Mononuclear cell (primary cell): Measurements from ENCODE around the gene CCDC141. TPM values are rescaled to one million over a fixed set of nuclear protein-coding genes. Genes with fewer than 3 reads are reported as not detected.
"Not testable (repeated sequence)": the region's sequence is repeated elsewhere in the genome, so short reads cannot be mapped to it uniquely, and the experiment has no call there.

Experiments
- H3K27me3 ChIP-seq: 2 replicates; pipeline ENCODE4 v1.6.0; 2011; ENCODE audit warnings: low read length, control low read depth; ENCODE audit not compliant: insufficient read depth
- H3K4me1 ChIP-seq: 2 replicates; pipeline ENCODE4 v1.5.1; 2011; ENCODE audit warnings: mild to moderate bottlenecking, low read length, control low read depth; ENCODE audit not compliant: insufficient read depth
- H3K4me3 ChIP-seq: 2 replicates; pipeline ENCODE4 v1.5.1; 2011; ENCODE audit warnings: mild to moderate bottlenecking, low read length, moderate library complexity
- H3K9me3 ChIP-seq: 2 replicates; pipeline ENCODE4 v1.5.1; 2011; ENCODE audit warnings: low read depth, mild to moderate bottlenecking, control low read depth, low read length
- total RNA-seq: library from RNA; depleted of rRNA; stranded (reverse); fragments of >200 nt; gene quantifications from one replicate; pipeline ENCODE4 v1.2.3, GENCODE V29; 2012

CCDC141 gene
- total RNA-seq, 1 donor, result 33.9 TPM

DNA sequence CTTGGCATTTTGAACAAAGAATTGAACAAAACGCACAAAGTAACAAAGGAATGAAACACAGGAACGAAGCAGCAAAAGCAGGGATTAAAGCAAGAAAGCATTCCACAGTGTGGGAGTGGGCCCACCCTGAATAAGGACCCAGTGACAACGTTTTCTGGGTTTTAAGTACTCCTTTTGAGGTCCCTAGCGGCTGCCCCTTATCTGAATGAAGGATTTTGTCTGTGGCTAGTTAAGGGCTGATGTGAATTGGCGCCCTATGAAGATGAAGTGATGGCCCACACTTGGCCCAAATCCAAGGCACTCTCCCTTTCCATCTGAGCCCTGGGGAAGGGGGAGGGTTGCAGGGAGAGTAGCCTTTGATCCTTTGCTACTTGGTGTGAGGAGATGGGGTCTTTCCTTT lies 7.8 kb upstream of the CCDC141 start:
- Histone ChIP-seq H3K27me3 (no peaks in the 10 kb centered on the region), H3K9me3 (no peaks in the 10 kb centered on the region), H3K4me1 (peaks cover 7% of the 10 kb centered on the region), H3K4me3 (no peak overlapping the region)

DNA sequence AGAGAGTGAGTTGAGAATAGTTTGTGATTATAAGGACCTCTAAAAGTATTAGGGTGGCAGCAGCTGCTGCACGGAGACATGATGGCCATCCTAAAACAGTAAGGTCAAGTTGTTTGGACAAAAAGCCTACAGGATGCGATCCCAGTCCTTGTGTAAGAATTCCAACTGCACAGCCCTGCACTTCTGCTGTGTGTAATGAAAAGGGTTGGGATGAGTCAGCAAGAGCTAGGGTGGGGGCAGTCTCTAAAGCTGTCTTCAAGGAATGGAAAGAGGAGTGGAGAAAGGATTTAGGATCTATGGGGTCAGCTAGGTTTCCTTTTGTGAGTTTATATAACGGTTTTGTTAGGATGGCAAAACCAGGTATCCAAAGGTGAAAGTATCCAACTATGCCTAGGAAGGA lies 3.6 kb upstream of the CCDC141 start:
- H3K27me3 ChIP-seq, H3K4me3 ChIP-seq, H3K9me3 ChIP-seq: not testable (repeated sequence)
- peaks cover 13% of the 10 kb centered on the region for H3K4me1 ChIP-seq

DNA sequence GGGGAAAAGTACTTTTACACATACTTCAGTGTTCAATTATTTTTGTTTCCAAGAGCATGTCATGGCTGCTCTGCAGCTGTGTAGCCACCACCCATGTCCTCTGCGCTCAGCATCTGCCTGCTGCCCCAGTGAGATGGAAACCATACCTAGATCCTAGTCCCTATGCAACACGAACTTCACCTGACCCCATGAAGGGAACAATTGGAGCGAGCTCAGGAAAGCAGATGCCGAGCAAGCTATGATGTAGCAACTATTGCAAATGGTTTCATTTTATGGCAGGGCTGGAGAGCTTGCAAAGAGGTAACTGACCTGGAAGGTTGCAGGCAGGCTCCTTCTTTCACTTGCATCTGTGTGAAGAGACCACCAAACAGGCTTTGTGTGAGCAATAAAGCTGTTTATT lies 1.3 kb upstream of the CCDC141 start:
- Histone ChIP-seq H3K9me3 (no peaks in the 10 kb centered on the region), H3K4me1 (peaks cover 9% of the 10 kb centered on the region)

DNA sequence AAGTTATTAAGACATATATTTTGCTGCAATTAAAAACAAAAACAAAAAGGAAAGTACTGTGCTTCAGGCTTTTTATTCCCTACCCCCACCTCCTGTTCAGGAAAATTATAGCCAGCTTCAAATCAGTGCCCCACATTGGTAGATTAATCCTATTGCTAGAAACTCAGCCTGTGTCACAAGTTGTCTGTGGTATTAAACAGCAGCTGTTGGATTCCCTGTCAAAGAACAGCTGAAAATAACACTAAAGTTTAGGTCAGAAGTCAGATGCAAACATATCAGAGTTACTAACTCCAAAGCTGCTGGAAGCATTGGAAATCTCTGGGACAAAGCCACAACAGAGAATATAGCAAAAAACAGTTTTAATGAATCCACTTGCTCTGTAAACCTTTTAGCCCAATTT lies 818 bp upstream of the CCDC141 start:
- no peak overlapping the region for H3K4me3 ChIP-seq
- no peaks in the 10 kb centered on the region for H3K9me3 ChIP-seq
- peaks cover 9% of the 10 kb centered on the region for H3K4me1 ChIP-seq
- no peaks in the 10 kb centered on the region for H3K27me3 ChIP-seq

More for the DNA sequence above, 1.3 kb upstream of the CCDC141 start:
- Histone ChIP-seq H3K27me3 (no peaks in the 10 kb centered on the region), H3K4me3 (no peak overlapping the region)

DNA sequence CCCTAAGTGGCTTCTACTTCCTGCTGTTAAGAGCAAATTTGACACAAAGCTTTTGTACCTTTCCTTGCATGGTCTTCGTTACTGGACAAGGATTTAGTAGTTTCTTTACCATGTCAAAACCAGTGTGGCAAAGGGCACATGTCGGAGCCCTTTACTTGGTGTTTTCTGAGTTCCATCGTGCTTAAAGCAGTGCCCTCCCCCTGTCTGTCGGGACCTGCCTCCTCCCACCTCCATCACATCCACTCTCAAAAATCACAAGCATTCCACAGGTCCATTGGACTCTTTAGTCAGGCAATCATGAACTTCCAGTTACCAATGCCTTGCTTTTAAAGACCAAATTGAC lies 763 bp downstream of the CCDC141 start:
- no peaks in the 10 kb centered on the region for H3K9me3 ChIP-seq
- H3K27me3 ChIP-seq, result no peaks in the 10 kb centered on the region
- H3K4me1 ChIP-seq, result peaks cover 14% of the 10 kb centered on the region
- peak overlapping the region; percentile 35 for H3K4me3 ChIP-seq

DNA sequence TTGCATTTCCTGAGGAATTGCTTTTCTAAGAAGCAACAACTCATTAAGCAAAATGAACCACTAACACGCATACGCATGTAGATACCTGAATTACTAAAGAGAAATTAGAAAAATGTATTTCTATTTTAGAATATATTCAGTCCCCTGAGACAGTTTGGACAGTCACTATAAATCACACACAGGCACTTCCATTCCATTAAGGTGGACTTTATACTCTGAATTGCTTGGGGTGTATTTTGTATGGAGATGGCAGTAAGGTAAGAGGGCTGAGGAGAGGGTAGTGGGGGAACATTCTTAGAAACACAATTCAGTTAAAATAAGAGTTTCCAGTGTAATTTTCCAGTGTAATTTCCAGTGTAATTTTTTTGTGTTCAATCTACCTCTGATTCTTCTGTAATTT lies 1.8 kb downstream of the CCDC141 start:
- peaks cover 14% of the 10 kb centered on the region for H3K4me1 ChIP-seq
- H3K9me3 ChIP-seq, result no peaks in the 10 kb centered on the region
- H3K4me3 ChIP-seq, result no peak overlapping the region
- H3K27me3 ChIP-seq, result no peaks in the 10 kb centered on the region

DNA sequence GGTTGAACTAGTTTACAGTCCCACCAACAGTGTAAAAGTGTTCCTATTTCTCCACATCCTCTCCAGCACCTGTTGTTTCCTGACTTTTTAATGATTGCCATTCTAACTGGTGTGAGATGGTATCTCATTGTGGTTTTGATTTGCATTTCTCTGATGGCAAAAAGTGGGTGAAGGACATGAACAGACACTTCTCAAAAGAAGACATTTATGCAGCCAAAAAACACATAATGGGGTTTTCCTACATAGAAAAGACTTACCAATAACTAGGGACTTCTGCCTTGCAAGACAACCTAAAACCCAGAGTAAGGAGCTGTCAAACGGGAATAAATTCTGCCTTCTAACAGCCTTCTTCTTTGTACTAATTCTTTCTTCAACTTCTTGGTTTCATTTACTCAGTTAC lies 4.3 kb downstream of the CCDC141 start:
- not testable (repeated sequence) for H3K9me3 ChIP-seq, H3K4me3 ChIP-seq, H3K27me3 ChIP-seq
- peaks cover 14% of the 10 kb centered on the region for H3K4me1 ChIP-seq

DNA sequence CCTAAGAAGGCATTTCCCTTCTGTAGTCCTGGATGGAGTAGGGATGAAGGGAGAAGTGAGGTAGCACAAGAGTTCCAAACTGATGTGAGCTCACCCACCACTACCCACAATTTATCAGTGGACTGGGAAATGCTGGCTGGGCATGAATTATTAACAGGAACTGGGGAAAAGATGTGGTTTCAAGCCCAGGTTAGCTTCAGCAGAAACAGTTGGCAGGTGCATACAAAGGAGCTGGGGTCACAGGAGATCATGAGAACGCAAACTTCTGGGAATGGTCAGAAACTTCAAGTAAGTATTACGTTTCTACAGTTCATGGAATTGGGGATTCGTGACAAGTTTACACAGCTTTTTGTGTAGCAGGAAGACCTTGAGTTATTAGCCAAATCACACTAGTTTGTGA lies 5.4 kb downstream of the CCDC141 start:
- H3K27me3 ChIP-seq, result no peaks in the 10 kb centered on the region
- H3K4me3 ChIP-seq, result no peak overlapping the region
- peaks cover 10% of the 10 kb centered on the region for H3K4me1 ChIP-seq
- H3K9me3 ChIP-seq, result no peaks in the 10 kb centered on the region

DNA sequence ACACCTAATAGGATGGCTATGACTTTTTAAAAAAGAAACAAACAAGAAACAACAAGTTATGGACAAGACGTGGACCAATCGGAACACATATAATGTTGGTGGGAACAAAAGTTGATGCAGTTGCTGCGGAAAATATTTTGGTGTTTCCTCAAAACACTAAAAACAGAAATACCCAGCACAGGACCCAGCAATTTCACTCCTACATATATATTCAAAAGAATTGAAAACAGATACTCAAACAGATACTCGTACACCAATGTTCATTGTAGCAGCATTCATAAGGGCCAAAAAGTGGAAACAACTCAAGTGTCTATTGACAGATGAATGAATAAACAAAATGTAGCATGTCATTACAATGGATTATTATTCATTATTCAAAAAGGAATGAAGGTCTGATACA lies 12.1 kb downstream of the CCDC141 start:
- no peaks in the 10 kb centered on the region for H3K4me1 ChIP-seq
- no peaks in the 10 kb centered on the region for H3K27me3 ChIP-seq
- H3K4me3 ChIP-seq, result no peak overlapping the region
- H3K9me3 ChIP-seq, result no peaks in the 10 kb centered on the region

DNA sequence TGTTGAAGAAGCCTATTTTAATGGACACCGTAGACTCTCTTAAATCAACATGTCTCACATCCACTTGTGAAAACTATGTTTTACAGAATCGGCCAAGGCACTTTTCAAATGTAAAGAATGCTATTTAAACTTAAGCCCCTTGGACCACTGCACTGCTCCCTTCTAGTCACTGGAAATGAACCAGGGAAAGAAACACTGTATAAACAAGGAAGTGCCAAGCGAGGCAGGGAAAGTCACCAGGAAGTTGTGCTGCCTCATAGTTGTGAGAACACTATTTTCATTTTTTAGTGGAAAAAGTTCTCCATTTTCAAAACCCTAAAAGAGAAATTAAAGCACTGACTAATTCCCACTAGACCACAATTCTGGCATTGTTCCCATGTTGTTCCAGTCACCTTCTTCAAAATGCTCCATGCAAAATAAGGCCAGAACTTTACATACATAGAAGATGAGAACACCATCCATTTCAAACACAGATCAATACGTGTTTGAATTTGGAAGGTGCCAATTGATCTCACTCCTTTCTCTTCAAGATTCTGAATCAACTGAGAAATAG lies 13.5 kb downstream of the CCDC141 start:
- peaks cover 5% of the 10 kb centered on the region for H3K4me1 ChIP-seq
- H3K4me3 ChIP-seq, result no peak overlapping the region
- H3K9me3 ChIP-seq, result no peaks in the 10 kb centered on the region
- H3K27me3 ChIP-seq, result no peaks in the 10 kb centered on the region

DNA sequence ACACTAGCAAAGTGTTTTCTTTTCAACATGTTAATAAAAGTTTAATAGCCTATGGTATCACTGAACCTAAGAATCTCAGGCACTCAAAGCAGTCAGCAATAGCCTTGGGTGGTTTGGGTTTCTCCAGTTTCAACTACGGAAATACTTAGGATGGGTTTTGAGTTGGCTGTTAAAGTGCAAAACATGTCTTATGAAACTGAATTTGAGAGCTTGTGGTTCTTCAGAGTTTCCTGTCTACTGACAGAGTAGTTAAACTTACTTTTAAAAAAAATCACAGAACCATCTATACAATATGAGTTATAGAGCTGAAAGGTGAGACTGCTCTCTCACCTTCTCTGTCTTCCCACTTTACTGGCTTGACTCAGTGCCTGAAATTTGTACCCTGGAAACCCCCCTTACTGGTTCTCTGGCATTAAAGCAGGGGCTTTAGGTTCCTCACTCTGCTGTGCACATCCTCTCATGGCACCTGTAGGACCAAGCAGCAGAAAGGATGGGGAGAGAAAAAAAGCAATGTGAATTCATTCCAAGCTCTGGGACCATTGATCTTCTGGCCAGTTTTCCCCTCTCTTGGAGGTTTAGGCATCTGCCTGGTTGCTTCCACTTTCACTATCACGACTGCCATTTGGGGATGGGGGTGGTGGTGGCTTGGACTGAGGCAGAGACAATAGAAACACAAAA lies 18.1 kb downstream of the CCDC141 start:
- peaks cover 5% of the 10 kb centered on the region for H3K4me1 ChIP-seq
- no peaks in the 10 kb centered on the region for H3K27me3 ChIP-seq
- no peaks in the 10 kb centered on the region for H3K9me3 ChIP-seq
- H3K4me3 ChIP-seq, result no peak overlapping the region

DNA sequence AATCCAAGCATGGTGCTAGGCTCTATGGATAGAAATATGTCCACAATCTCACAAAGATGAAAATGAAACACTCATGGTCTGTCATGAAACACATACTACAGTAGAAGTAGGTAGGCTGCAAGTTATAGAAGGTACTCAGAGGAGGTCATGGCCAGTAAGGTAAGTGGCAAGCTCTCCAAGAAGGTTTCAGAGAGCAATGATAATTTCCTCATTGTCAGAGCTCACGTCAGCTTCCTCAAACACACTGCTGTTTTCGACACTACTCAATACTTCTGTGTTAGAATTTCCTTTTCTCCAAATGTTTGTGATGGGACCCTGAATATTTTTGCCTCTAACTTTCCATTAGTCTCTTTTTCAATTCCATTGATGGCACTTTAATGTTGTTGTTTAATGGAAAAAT lies 25.5 kb downstream of the CCDC141 start:
- Histone ChIP-seq H3K4me3 (no peak overlapping the region), H3K9me3 (no peaks in the 10 kb centered on the region), H3K27me3 (no peaks in the 10 kb centered on the region), H3K4me1 (no peaks in the 10 kb centered on the region)

DNA sequence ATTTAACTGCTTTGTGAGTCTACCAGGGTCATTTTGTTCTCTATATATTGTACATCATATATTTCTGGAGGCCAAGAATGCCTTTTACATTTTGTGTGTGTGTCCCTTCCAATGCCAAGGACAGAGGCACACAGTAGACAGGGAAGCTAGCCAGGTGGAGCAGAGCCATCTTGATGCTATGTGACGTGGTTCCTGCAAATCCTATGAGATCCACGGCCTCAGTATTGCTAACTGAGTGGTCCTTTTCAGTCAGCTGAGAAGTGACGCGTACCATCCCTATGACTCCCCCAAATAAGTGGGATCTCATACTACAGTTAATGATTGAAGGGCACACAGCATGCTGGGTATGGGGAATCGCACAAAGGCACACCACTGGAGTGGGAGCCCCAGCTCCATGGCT lies 27.3 kb downstream of the CCDC141 start:
- H3K4me3 ChIP-seq, result no peak overlapping the region
- no peaks in the 10 kb centered on the region for H3K9me3 ChIP-seq
- H3K4me1 ChIP-seq, result no peaks in the 10 kb centered on the region
- H3K27me3 ChIP-seq, result no peaks in the 10 kb centered on the region

DNA sequence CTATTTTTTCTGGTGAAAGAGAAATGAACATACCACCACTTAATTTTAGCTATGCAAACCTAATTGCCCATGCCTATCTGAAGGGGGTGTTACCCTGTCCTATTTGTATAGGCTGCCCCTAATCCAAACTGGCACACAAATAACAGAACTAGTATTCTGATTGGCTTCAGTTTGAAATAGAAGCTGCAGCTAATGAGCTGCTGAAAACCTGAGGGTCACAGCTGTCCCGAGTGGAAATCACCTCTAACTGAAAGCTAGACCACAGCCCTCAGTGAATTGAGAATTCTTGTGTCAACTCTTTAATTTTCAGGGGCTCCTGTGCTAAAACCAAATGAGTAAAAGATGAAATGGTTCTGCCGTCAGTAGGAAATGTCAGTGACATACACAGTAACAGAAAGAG lies 28.7 kb downstream of the CCDC141 start:
- H3K4me3 ChIP-seq, result no peak overlapping the region
- no peaks in the 10 kb centered on the region for H3K27me3 ChIP-seq
- H3K9me3 ChIP-seq, result no peaks in the 10 kb centered on the region
- H3K4me1 ChIP-seq, result no peaks in the 10 kb centered on the region

DNA sequence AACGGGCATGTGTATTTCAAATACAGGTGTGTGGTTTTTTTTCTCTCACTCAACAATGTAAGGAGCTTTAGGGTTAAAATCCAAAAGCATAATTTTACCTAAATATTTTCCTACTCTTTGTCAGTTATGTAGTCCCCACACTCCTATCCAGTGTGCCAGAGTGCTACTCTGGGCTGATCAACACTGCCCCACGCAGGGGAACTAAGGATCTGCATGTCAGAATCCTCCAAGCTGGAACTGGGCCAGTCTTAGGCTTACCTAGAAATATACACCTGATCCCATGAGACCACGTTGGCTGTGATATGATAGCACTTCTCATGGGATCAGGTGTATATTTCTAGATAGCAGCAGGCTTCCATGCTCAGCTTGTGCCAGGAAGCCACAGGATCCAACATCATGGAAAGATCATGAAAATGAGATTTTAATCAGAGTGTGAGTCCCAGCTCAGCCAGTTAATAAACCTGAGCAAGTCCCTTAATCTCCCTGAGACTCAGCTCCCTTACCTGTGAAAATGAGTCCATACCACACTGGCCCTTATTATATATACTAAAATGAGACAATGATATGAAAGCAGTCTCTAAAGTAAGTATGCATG lies 29.7 kb downstream of the CCDC141 start:
- H3K9me3 ChIP-seq, result no peaks in the 10 kb centered on the region
- no peaks in the 10 kb centered on the region for H3K4me1 ChIP-seq
- no peaks in the 10 kb centered on the region for H3K27me3 ChIP-seq
- no peak overlapping the region for H3K4me3 ChIP-seq

DNA sequence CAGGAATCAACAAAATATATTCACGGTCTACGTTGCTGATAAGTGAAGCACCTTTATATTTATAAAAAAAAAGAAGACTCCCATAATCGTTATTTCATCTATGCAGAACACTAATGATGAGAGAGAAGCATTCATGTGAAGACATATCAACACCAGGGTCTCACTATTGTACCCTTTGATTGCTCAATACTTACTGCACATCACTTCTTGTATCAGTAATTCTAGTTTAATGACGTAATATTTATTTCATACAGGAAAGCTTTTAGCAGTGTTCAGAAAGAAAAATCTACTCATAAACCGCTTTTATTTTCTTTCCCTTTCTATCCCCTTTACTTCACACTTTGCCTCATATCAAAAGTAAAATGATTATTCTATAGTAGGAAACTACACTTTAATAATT lies 30.7 kb downstream of the CCDC141 start:
- H3K4me3 ChIP-seq, result no peak overlapping the region
- H3K27me3 ChIP-seq, result no peaks in the 10 kb centered on the region
- no peaks in the 10 kb centered on the region for H3K4me1 ChIP-seq
- no peaks in the 10 kb centered on the region for H3K9me3 ChIP-seq
